NB4 (cell line): ENCODE measurements around the gene S100A4.
"Not testable (repeated sequence)": the region's sequence is repeated elsewhere in the genome, so short reads cannot be mapped to it uniquely, and the experiment has no call there.

Experiments used
- CTCF ChIP-seq: IDR thresholded peaks from one replicate; pipeline ENCODE4 v1.5.1; 2012; ENCODE audit warnings: low read depth, low read length
- MAX ChIP-seq: IDR thresholded peaks from 2 replicates; pipeline ENCODE4 v1.6.1; 2011; ENCODE audit warnings: low read depth, low read length
- POLR2A ChIP-seq: IDR thresholded peaks from 2 replicates; pipeline ENCODE4 v1.6.1; 2011; ENCODE audit warnings: mild to moderate bottlenecking; ENCODE audit not compliant: insufficient read length; ENCODE audit errors: extremely low read depth

GRCh38 chr1:153575081-153575491 is 29.5 kb upstream of the S100A4 start:
- not testable (repeated sequence) for TF ChIP-seq POLR2A, CTCF, MAX
